ES-I3 (cell line): Measurements from ENCODE around the gene SLC43A1.

Source experiments
- H3K36me3 ChIP-seq: 2 replicates; pipeline ENCODE4 v1.6.1; 2013; ENCODE audit warnings: mild to moderate bottlenecking, low read length, control low read depth, moderate library complexity; ENCODE audit not compliant: insufficient read depth
- H3K4me1 ChIP-seq: 2 replicates; pipeline ENCODE4 v1.6.1; 2013; ENCODE audit warnings: mild to moderate bottlenecking, control low read depth, low read length; ENCODE audit not compliant: insufficient read depth
- H3K9ac ChIP-seq: 2 replicates; pipeline ENCODE4 v1.6.1; 2013; ENCODE audit warnings: low read depth, mild to moderate bottlenecking, low read length, moderate library complexity
- H3K9me3 ChIP-seq: 2 replicates; pipeline ENCODE4 v1.6.1; 2013; ENCODE audit warnings: mild to moderate bottlenecking, low read length, moderate library complexity; ENCODE audit not compliant: control insufficient read depth, insufficient read depth

SLC43A1 gene

DNA sequence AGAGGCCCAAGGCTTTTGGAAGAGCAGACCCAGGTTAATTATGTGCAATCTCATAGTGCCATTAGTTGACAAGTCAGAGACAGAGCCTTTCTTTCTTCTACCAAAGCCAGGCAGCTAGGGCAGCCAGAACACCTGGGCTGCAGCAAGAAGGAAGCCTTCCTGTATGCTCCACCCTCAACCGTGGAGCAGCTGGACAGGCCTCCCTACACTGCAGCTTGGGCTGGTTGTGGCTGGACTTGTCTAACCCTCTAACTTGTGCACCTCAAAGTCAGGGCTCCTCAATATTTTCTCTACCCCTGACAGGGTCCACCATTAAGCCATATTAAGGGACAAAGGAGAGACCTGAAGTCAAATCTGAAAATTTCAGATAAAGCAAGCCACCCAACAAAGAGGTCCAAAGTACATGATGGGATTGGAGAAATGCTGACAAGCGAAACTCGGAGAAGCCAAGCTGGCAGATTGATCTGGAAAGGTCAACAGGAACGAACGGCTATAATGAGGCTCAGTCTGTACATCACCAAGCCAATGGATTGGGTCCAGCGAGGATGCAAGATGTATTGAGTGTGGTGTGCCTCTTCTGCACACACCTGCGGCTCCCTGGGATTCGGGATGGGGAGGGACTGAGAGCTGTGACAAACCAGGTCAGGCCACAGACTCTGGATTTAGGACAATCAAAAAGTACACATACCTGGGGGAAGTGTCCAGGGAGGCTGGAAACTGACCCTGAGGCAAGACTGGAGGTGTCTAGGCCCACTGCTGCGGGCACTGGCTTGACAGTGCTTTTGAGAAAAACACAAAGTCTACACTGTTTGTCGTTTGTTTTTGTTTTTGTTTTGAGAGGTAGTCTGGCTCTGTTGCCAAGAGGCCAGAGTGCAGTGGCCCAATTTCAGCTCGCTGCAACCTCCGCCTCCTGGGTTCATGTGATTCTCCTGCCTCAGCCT is 76.9 kb downstream of the SLC43A1 start:
- Histone ChIP-seq H3K36me3 (no peaks in the 10 kb centered on the region), H3K9me3 (no peaks in the 10 kb centered on the region), H3K9ac (no peak overlapping the region), H3K4me1 (no peaks in the 10 kb centered on the region)

DNA sequence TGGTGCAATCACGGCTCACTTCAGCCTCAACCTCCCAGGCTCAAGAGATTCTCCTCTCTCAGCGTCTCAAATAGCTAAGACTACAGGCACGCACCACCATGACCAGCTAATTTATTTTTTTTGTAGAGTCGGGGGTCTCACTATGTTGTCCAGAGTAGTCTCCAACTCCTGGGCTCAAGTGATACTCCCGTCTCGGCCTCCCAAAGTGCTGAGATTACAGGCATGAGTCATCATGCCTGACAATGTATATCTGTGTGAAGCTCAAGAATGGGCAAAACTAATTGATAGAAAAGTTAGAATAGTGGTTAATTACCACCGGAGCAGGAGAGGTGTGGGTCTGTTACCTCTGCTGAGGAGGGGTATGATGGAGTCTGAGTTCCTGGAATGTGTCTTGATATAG is 79.5 kb downstream of the SLC43A1 start:
- H3K9ac ChIP-seq, result no peak overlapping the region
- no peaks in the 10 kb centered on the region for H3K9me3 ChIP-seq
- no peaks in the 10 kb centered on the region for H3K4me1 ChIP-seq
- H3K36me3 ChIP-seq, result no peaks in the 10 kb centered on the region

DNA sequence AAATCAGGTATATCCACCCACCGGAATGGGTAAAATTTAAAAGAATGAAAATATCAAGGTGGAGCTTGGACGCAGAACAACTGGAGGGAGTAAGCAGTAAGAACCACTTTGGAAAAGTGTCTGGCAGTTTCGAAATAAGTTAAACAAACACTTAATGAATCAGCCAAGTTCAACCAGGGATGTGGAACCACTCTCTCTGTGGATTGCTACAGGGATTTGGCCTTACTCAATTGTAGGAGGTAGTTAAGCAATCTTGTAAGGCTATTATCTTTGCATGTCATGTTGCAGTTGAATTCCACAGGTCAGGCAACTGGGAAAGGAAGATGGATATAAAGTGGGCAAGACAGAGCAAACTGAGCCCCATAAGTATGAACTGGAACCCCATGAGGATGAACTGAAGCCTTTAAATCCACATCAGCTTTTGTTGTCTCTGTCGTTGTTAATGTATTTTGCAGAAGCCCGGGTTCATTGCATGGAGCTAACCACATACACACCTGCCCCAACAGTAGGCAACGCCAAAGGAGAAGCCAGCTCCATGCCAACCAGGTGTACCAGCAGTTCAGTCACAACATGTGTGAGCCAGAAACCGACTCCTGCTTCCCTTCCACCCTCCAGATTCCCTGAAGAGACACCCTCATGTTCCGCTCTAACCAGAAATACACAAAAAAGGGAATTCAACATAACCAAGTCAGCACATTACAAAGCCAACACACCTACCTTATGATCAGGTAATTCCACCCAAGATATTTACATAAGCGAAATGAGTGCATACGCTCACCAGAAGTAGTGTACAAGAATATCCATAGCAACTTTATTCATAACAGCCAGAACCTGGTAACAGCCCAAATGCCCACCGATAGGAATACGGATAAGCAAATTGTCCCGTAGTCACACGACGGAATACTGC is 80.6 kb downstream of the SLC43A1 start:
- H3K36me3 ChIP-seq, result no peaks in the 10 kb centered on the region
- no peaks in the 10 kb centered on the region for H3K9me3 ChIP-seq
- no peak overlapping the region for H3K9ac ChIP-seq
- H3K4me1 ChIP-seq, result no peaks in the 10 kb centered on the region; the same call in 1 of the 2 replicates
